HCT116 (cell line): ENCODE measurements around the gene ABR.

ENCODE experiments used
- EGR1 ChIP-seq: IDR thresholded peaks from 2 replicates; pipeline ENCODE4 v1.6.1; 2012; ENCODE audit warnings: low read depth
- ELF1 ChIP-seq: IDR thresholded peaks from 2 replicates; pipeline ENCODE4 v1.6.1; 2012; ENCODE audit warnings: low read depth, borderline replicate concordance
- EZH2 ChIP-seq: fragments of 200-600 bp; sonication (generic); IDR thresholded peaks from 2 replicates; pipeline ENCODE4 v1.6.1; 2017; ENCODE audit warnings: antibody characterized with exemption, mixed run types
- EZH2phosphoT487 ChIP-seq: fragments of 200-600 bp; IDR thresholded peaks from 2 replicates; pipeline ENCODE4 v1.6.1; 2018; ENCODE audit warnings: antibody characterized with exemption, borderline replicate concordance
- POLR2A ChIP-seq: IDR thresholded peaks from 2 replicates; pipeline ENCODE4 v1.7.0; 2011; ENCODE audit warnings: borderline replicate concordance; ENCODE audit not compliant: insufficient read depth, insufficient read length; ENCODE audit errors: extremely low read depth
- SIN3A ChIP-seq: IDR thresholded peaks from 2 replicates; pipeline ENCODE4 v1.6.1; 2012; ENCODE audit warnings: low read depth
- TF ChIP-seq, protein P1 (sequence below), 3 experiments: fragments of 200-600 bp in 1 of 3; sonication (generic) in 1 of 3; IDR thresholded peaks in 2 of 3; conservative IDR thresholded peaks in 1 of 3; 2 replicates each; pipeline ENCODE4 v1.5.1; 2012 to 2017; ENCODE audit warnings: low read depth in 2 of 3, low read length in 2 of 3, antibody characterized with exemption in 1 of 3, borderline replicate concordance in 1 of 3, control low read depth in 1 of 3, mild to moderate bottlenecking in 1 of 3, mixed read lengths in 1 of 3, mixed run types in 1 of 3, moderate library complexity in 1 of 3; ENCODE audit not compliant: insufficient read depth in 1 of 3

DNA sequence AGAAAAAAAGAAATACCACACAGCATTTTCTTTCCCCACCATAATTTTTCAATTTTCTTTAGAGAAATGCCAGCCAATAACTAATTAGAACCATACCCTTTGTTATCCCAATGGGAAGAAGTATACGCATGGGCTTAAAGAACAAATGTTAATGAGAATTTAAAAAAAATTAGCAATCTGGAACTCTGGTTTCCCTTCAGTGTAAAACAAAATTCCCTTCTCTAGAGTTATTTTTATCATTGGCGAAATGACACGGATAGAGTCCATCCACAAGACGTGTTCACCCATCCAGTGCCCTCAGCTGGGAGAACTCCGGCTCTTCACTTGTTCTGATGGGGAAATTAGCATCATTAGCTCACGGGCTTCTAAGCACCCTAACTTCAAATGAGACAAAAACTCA is 203.5 kb downstream of the ABR start:
- TF ChIP-seq, protein P1, sequence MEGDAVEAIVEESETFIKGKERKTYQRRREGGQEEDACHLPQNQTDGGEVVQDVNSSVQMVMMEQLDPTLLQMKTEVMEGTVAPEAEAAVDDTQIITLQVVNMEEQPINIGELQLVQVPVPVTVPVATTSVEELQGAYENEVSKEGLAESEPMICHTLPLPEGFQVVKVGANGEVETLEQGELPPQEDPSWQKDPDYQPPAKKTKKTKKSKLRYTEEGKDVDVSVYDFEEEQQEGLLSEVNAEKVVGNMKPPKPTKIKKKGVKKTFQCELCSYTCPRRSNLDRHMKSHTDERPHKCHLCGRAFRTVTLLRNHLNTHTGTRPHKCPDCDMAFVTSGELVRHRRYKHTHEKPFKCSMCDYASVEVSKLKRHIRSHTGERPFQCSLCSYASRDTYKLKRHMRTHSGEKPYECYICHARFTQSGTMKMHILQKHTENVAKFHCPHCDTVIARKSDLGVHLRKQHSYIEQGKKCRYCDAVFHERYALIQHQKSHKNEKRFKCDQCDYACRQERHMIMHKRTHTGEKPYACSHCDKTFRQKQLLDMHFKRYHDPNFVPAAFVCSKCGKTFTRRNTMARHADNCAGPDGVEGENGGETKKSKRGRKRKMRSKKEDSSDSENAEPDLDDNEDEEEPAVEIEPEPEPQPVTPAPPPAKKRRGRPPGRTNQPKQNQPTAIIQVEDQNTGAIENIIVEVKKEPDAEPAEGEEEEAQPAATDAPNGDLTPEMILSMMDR (IDR thresholded peaks at IDR 0.05 in 2 of 3, conservative IDR thresholded peaks at IDR 0.05 in 1 of 3; ENCODE audit: borderline replicate concordance in 1 of 3, insufficient read depth in 1 of 3, low read depth in 2 of 3, low read length in 2 of 3): no peak
- TF ChIP-seq SIN3A: no peak
- TF ChIP-seq EGR1: no peak
- no peak for TF ChIP-seq EZH2phosphoT487
- TF ChIP-seq EZH2: no peak
- no peak for TF ChIP-seq ELF1
- TF ChIP-seq POLR2A: no peak
